Endodermal cell (in vitro differentiated cells): ENCODE results near the gene FYN. TPM values are rescaled to one million over a fixed set of nuclear protein-coding genes. Genes with fewer than 3 reads are reported as not detected.

ENCODE experiments used
- DNase-seq: peaks from one replicate; pipeline ENCODE4 v3.0.0-alpha.2; 2017
- H3K27ac ChIP-seq: 2 replicates; pipeline ENCODE4 v1.5.1; 2013; ENCODE audit warnings: mild to moderate bottlenecking, low read depth, low read length, moderate library complexity
- H3K27me3 ChIP-seq: 2 replicates; pipeline ENCODE4 v1.6.1; 2013; ENCODE audit warnings: mild to moderate bottlenecking, low read length, moderate library complexity; ENCODE audit not compliant: insufficient read depth, control insufficient read depth, poor library complexity, severe bottlenecking
- H3K36me3 ChIP-seq: 2 replicates; pipeline ENCODE4 v1.7.0; 2013; ENCODE audit warnings: mild to moderate bottlenecking, low read length, moderate library complexity; ENCODE audit not compliant: control insufficient read depth, insufficient read depth
- H3K4me1 ChIP-seq: one replicate; pipeline ENCODE4 v1.7.0; 2013; ENCODE audit warnings: low read length; ENCODE audit not compliant: control insufficient read depth, insufficient read depth
- H3K4me3 ChIP-seq: 2 replicates; pipeline ENCODE4 v1.5.1; 2013; ENCODE audit warnings: mild to moderate bottlenecking, low read length, moderate library complexity
- H3K9ac ChIP-seq: 2 replicates; pipeline ENCODE4 v1.6.1; 2013; ENCODE audit warnings: mild to moderate bottlenecking, low read length, moderate library complexity; ENCODE audit not compliant: poor library complexity, severe bottlenecking; ENCODE audit errors: extremely low read depth
- H3K9me3 ChIP-seq: 2 replicates; pipeline ENCODE4 v1.6.1; 2013; ENCODE audit warnings: mild to moderate bottlenecking, low read length, moderate library complexity; ENCODE audit not compliant: control insufficient read depth
- H3K27ac Mint-ChIP-seq: 2 replicates; pipeline ENCODE4 v1.8.0; 2020; ENCODE audit warnings: mixed read lengths
- H3K27me3 Mint-ChIP-seq: 2 replicates; pipeline ENCODE4 v1.8.0; 2021; ENCODE audit warnings: mild to moderate bottlenecking, mixed read lengths; ENCODE audit not compliant: insufficient read depth
- H3K36me3 Mint-ChIP-seq: 2 replicates; pipeline ENCODE4 v1.8.0; 2020; ENCODE audit warnings: low read depth, mixed read lengths
- H3K4me1 Mint-ChIP-seq: 2 replicates; pipeline ENCODE4 v1.8.0; 2020; ENCODE audit warnings: mixed read lengths
- H3K4me3 Mint-ChIP-seq: 2 replicates; pipeline ENCODE4 v1.8.0; 2020; ENCODE audit warnings: mild to moderate bottlenecking, moderate library complexity, mixed read lengths
- H3K9me3 Mint-ChIP-seq: 2 replicates; pipeline ENCODE4 v1.8.0; 2020; ENCODE audit warnings: mild to moderate bottlenecking, mixed read lengths
- WGBS, 2 experiments: methylation state at CpG; one replicate each; pipeline versions ENCODE4 v1.1.5 to v1.1.7; 2013; ENCODE audit warnings: missing lambda C conversion rate in 2 of 2, mixed read lengths in 1 of 2; ENCODE audit not compliant: insufficient coverage in 1 of 2, insufficient read length in 1 of 2; 5-methylcytosine and 5-hydroxymethylcytosine counted together
- total RNA-seq, 2 donors: library from RNA; stranded (reverse); fragmentation: NEBNext Ultra II Directional in 1 of 2; extraction: Animal tissue kit (Norgen Biotek cat#: 25700) in 1 of 2; gene quantifications; 2 replicates in 1 of 2; 3 replicates in 1 of 2; pipeline ENCODE4 v1.2.1, GENCODE V29; 2021
- TF ChIP-seq, protein P1 (sequence below): fragments of 200-600 bp; sonication (generic); conservative IDR thresholded peaks from 2 replicates; pipeline ENCODE4 v1.5.0; 2021; ENCODE audit warnings: antibody characterized with exemption, mild to moderate bottlenecking

The FYN gene
- total RNA-seq, 2 donors from 2014 or later: 70.0 to 96.4 TPM

DNA sequence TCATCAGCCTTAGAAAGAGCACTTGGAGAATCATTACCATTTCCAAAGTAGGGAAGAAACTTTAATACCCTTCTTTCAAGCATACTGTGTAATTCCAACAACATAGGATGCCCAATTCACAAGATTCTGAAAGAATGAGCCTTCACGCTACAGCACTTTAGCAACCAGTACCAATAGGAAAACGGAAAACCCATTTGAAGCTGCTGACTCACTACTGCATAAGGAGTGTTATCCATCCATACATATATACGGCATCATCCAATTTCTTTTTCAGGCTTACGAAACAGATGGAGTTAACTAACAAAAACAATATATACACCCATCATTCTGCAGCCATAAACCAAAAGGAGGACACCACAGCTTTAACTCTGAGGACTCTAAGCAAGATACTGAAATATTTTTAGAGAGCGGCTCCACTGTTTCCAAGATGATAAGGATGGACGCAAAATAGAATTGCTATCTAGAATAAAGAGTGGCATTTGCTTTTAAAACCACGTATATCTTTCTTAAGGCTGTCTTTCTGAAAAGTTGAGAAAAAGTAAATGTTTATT, 24.9 kb downstream of the FYN start:
- TF ChIP-seq, protein P1, sequence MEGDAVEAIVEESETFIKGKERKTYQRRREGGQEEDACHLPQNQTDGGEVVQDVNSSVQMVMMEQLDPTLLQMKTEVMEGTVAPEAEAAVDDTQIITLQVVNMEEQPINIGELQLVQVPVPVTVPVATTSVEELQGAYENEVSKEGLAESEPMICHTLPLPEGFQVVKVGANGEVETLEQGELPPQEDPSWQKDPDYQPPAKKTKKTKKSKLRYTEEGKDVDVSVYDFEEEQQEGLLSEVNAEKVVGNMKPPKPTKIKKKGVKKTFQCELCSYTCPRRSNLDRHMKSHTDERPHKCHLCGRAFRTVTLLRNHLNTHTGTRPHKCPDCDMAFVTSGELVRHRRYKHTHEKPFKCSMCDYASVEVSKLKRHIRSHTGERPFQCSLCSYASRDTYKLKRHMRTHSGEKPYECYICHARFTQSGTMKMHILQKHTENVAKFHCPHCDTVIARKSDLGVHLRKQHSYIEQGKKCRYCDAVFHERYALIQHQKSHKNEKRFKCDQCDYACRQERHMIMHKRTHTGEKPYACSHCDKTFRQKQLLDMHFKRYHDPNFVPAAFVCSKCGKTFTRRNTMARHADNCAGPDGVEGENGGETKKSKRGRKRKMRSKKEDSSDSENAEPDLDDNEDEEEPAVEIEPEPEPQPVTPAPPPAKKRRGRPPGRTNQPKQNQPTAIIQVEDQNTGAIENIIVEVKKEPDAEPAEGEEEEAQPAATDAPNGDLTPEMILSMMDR: no peak
- H3K36me3 ChIP-seq: peaks cover 8% of the 10 kb centered on the region
- Mint-ChIP-seq H3K36me3 (peaks cover 3% of the 10 kb centered on the region), H3K27me3 (no peaks in the 10 kb centered on the region), H3K9me3 (no peaks in the 10 kb centered on the region), H3K4me3 (no peak overlapping the region), H3K27ac (no peak overlapping the region), H3K4me1 (peaks cover 59% of the 10 kb centered on the region)
- peaks cover 21% of the 10 kb centered on the region for H3K4me1 ChIP-seq
- no peak overlapping the region for H3K9ac ChIP-seq
- H3K4me3 ChIP-seq: no peak overlapping the region
- H3K27ac ChIP-seq: no peak overlapping the region
- H3K9me3 ChIP-seq: no peaks in the 10 kb centered on the region
- 94 to 96% methylated on average over 5 to 7 of the region's 7 CpGs for WGBS, 2 experiments
- no peak for DNase-seq
- H3K27me3 ChIP-seq: no peaks in the 10 kb centered on the region

GRCh38 chr6:111846492-111847409, 26.5 kb downstream of the FYN start:
- Mint-ChIP-seq H3K27ac (no peak overlapping the region), H3K27me3 (no peaks in the 10 kb centered on the region), H3K4me1 (peaks cover 46% of the 10 kb centered on the region), H3K36me3 (peaks cover 3% of the 10 kb centered on the region), H3K9me3 (no peaks in the 10 kb centered on the region), H3K4me3 (no peak overlapping the region)
- Histone ChIP-seq H3K9me3 (no peaks in the 10 kb centered on the region), H3K9ac (no peak overlapping the region), H3K4me3 (no peak overlapping the region), H3K36me3 (peaks cover 8% of the 10 kb centered on the region), H3K27ac (no peak overlapping the region), H3K4me1 (peaks cover 24% of the 10 kb centered on the region), H3K27me3 (no peaks in the 10 kb centered on the region)
- WGBS, 2 experiments: 75 to 78% methylated on average over 4 to 5 of the region's 5 CpGs
- TF ChIP-seq, protein P1: no peak
- DNase-seq: no peak

DNA sequence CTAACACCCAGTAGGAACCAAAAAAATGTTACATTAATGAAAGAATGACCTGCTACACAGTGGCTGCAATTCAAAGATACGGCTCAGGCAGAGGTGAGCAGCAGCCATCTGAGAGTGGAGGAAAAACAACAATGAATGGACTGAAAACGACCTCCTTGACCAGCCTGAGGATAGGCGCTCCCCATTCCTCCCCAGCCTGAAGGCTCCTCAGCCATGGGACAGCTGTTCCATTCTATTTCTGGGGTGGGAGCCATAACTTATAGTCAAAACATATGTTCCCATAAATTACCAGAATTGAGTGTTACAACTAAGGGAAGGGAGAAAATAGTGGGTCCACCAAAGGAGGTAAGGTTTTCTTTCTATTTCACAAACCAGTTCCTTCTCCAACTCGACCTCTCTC, 27.2 kb downstream of the FYN start:
- DNase-seq: no peak
- H3K4me1 ChIP-seq: peaks cover 24% of the 10 kb centered on the region
- peaks cover 3% of the 10 kb centered on the region for H3K36me3 Mint-ChIP-seq
- TF ChIP-seq, protein P1: no peak
- H3K9ac ChIP-seq: no peak overlapping the region
- no peaks in the 10 kb centered on the region for H3K27me3 Mint-ChIP-seq
- peaks cover 8% of the 10 kb centered on the region for H3K36me3 ChIP-seq
- whole genome bisulfite sequencing, 2 experiments: 81% methylated on average over 3 to 4 of the region's 4 CpGs
- no peaks in the 10 kb centered on the region for H3K9me3 ChIP-seq
- H3K4me1 Mint-ChIP-seq: peaks cover 42% of the 10 kb centered on the region
- H3K9me3 Mint-ChIP-seq: no peaks in the 10 kb centered on the region
- H3K27ac ChIP-seq: no peak overlapping the region
- no peak overlapping the region for H3K4me3 ChIP-seq
- H3K4me3 Mint-ChIP-seq: no peak overlapping the region
- no peaks in the 10 kb centered on the region for H3K27me3 ChIP-seq
- H3K27ac Mint-ChIP-seq: peak overlapping the region; percentile 34
